Putamen (tissue), 1 donor: ENCODE results near the gene NDUFAF8.

ENCODE experiments used
- DNase-seq: peaks from one replicate; pipeline ENCODE4 v3.0.0-alpha.2; 2016; ENCODE audit warnings: low spot score

The NDUFAF8 gene

DNA sequence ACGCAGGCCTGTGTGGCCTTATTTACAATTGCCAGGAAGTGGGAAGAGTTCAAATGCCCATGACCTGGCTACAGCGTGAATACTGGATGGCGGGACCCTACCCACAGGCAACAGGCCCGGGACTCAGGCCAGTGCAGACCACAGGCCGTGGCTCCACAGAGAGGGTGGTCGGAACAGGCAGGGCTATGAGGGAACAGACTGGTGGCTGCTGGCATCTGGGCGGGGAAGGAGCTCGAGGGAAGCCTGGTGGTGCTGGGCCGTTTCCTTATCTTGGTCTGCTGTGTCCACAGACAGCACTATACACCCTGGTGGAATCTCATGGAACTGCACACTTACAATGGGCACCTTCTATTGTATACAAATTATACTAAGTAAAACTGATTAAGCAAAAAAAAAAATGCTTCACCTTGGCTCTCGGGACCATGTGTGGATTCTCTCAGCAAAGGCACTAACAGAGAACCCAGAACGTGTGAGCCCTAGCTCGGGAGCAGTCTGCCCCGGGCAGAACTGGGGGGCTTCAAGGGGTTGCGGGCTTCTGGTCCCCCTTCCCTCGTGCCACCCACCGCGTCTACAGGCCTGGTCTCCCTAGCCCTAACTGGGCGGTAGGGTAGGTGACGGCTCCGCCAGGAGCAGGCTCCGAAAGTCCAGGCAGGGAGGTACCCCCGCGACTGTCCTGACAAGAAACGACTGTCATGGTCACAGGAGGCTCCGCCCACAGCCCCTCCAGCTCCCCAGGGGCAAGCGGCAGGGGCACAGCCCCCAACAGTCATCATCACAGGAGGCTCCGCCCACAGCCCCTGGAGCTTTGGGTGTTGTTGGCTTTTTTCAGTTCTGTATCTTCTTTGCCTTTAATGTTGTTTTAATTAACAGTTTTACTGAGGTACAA lies 38.2 kb upstream of the NDUFAF8 start:
- peak; percentile 67 for DNase-seq

DNA sequence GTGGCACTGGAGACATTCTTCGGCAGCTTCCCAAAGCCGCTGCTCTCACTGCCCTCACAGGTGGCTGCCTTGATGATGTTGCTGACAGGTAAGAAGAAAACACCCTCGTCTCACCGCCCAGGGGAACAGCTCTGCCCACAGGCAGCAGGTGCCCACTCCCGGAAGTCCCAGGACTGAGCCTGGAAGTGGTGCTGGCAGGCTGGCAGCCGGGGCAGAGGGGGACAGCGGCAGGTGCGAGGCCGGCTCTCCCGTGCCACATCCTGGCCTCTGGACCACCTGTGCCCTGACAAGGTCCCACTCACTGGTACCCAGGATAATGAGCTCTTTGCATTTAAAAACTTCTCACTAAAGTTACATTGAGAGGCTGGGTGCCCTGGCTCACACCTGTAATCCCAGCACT lies 36.8 kb upstream of the NDUFAF8 start:
- no peak for DNase-seq

DNA sequence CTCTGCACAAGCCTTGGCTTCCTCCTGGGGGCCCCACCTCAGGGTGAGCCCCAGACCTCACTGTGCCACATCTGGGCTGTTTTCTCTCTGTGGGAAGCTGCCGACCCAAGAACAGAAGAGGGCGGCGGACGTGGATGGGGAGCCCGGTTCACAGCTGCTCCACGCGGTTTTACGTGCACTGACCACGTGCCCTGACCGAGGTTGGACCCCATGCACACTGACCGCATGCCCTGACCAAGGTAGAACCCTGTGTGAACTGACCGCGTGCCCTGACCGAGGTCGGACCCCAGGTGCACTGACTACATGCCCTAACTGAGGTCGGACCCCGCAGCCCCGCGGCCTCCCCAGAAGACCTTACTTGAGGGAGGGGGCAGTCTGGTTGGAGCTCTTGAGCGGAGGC lies 36.0 kb upstream of the NDUFAF8 start:
- no peak for DNase-seq

DNA sequence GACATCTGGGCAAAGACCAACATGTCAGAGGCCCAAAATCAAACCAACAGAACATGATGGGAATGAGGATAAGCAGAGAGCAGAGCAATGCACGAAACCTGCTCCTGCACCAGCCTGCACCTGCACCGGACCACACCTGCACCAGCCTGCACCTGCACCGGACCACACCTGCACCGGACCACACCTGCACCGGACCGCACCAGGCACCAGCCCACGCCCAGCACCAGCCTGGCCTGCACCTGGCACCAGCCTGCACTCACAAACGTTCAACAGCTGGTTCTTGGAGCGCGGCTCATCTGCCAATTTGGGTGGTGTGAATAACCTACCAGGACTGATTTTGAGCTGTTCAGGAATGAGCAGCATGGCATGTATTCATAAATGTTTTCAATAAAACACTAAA lies 34.5 kb upstream of the NDUFAF8 start:
- DNase-seq, result no peak

DNA sequence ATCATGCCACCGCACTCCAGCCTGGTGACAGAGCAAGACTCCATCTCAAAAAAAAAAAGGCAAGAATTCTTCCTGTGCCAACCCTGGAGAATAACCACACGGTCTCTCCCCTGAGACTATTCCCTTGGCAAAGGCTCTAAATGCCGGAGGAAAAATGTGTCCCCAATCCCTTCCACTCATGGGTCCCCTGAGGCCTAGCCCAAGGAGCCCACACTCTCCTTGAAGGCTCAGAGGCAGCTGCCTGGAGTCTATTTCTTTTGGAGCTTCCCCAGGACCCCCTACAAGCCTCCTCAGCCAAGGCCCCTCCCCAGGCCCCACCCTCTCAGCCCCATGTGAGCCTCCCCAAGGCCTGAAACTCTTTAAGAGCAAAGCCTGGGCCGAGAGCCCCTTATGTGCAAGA lies 33.0 kb upstream of the NDUFAF8 start:
- no peak for DNase-seq

DNA sequence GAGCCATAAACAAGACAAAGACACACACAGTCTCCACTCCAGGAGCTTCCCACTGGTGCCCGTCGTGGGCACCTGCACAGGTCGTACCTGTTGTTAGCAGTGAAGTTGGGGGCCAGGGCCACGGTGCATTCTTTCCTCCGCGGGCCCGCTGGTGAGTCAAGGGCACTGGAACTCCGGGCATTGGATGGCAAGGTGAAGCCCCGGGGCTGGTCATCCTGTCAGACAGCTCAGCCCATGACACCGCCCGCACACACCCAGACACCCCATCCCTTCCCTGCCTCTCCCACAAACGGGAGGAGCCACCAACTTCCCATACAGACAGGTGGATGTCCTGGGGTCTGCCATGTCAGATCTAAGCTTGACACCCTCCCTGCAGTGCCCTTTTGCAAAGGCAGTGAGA lies 32.5 kb upstream of the NDUFAF8 start:
- no peak for DNase-seq

DNA sequence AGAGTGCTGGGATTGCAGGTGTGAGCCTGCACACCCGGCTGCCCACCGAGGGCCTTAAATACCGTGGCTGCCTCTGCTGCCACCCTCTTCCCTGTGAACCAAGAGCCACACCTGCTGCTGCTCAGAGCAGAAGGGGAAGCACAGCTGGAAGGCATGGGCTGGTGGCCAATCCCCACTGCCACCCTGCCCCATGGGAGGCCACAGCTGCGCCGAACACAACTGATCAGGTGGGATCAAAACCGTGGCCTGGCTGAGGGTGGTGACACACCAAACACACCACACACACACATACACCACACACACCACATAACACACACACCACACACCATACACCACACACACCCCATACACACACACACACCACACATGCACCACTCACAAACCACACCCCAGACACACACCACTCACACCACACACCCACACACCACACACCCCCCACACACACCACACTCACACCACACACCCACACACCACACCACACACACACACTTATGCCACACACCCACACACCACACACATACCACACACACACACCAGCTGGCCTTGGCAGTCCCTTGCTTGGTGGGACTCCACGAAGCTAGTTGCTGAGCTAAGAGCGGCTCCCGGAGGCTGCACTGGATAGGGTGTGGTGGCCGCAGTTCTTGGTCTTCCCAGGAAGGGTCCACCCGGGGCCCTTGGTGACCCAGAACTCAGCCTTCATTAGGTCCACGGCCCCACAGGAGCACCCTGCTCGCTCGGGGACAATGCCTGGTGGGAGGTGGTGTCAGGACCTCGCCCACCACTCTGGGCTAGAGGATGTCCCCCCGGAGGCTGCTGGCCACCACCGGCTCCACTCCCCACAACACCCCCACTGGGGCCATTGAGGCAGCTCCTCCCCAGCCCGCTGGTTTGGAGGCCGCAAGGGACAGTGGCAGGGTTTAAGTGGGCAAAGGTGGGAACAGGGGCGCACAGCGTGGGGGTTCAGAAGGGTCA lies 31.2 kb upstream of the NDUFAF8 start:
- DNase-seq, result no peak

DNA sequence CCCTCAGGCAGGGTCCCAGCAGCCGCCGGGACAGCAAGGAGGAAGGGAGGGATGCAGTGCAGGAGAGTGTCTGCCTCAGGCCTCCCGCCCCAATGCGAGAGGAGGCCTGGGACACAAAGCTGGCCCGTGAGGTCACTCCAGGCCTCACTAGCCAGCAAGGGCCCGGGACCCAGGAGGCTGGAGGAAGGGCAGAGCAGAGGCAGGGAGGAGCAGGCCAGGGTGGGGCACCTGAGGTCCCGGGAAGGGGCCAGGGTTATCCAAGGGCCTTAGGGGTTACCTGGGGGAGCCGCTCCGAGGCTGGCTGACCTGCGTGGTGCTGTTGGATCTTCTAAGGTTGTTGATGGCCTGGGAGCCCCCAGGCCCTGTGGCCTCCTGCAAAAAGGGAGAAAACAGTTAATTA lies 30.5 kb upstream of the NDUFAF8 start:
- no peak for DNase-seq

DNA sequence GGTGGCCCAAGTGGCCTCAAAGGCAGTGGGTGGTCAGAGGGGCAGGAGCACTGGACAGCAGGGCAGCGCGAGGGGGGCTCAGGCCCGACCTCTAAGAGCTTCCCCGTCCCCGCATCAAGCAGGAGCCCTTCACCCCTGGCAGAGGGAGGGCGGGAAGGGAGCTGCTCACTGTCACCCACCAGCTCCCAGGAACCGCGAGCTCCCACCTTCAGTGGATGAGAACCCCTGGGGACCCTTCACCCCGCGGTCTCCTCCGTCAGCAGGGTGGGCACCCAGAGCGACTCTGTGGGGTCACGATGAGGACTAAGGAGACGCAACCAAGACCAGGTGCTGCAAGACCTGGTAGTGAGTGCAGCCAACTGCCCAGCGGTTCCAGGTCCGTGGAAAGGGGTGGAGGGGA lies 30.0 kb upstream of the NDUFAF8 start:
- no peak for DNase-seq

DNA sequence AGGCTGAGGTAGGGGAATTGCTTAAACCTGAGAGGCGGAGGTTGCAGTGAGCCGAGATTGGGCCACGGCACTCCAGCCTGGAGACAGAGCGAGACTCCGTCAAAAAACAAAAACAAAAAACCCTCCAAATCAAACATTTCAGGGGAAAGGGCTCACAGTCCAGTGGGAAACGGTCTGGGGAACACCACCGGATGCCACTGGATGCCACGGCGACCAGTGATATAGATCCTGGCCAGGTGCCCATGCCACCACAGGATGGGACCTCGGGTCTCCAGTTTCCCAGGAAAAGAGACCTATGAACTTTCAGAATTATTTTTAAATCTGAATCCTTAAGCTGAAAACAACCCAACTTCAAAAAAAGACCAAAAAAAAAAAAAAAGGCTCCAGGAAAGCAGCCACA lies 28.7 kb upstream of the NDUFAF8 start:
- DNase-seq, result no peak

DNA sequence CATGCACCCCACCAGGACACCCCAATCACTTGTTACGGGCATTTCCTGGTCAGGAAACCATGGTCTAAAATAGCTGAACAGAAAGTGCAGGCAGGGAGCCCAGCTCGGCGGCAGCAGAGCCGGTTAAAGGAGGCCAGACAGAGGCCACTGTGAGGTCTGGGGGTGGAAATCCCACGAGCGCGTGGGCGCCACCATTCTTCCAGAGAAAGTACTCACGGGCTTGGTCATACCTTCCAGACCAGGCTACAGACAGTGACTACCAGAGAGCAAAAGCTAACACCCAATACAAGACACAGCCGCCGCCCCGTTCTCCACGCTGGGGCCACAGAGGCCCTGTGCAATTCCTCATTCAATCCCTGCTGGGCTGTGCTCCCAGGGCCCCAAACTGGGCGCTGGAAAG lies 28.2 kb upstream of the NDUFAF8 start:
- DNase-seq, result no peak

DNA sequence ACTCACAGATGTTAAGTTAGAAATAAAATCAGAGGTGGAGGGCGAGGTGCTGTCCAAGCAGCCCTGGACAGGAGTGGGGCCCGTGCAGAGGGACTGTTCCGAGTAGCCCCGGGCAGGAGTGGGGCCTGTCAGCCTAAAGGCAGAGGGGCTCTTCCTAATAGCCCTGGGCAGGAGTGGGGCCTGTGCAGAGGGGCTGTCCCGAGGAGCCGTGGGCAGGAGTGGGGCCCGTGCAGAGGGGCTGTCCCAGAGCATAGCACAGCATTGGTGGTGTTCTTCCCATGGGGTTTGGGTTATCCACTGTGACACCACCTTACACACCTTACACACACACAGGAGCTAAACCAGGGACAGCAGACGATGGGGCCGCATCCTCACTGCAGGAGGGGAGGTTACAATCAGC lies 26.8 kb upstream of the NDUFAF8 start:
- DNase-seq, result no peak

DNA sequence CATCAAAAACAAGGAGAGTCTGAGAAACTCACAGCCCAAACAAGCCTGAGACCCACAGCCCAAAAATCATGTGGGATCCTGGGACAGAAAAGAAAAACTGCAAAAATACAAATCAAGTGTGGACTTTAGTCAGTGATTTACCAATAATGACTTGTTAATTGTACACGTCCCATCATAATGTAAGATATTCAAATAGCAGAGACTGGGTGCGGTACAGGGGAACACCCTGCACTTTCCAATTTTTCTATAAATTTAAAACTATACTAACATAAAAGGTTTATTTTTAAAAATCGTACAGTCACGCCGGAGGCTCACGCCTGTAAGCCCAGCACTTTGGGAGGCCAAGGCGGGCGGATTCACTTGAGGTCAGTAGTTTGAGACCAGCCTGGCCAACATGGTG lies 25.1 kb upstream of the NDUFAF8 start:
- no peak for DNase-seq

DNA sequence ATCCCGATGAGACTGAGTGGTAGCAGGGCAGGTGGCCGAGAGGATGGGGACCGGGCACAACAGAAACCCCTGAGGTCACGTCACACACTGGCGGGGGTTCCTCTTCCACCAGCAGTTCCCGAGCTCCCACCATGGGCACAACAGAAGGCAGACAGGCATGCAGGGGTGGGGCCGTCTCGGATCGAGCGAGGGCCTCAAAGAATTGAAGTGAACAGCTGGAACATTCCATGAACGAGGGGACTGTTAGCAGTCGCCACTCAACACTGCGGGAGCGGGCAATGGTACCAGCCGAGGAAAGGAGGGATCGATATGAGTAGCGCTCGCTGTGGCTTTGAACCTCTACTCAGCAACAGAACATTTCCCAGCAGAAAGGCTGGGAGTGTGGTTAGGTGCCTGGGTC lies 21.6 kb upstream of the NDUFAF8 start:
- DNase-seq, result no peak

DNA sequence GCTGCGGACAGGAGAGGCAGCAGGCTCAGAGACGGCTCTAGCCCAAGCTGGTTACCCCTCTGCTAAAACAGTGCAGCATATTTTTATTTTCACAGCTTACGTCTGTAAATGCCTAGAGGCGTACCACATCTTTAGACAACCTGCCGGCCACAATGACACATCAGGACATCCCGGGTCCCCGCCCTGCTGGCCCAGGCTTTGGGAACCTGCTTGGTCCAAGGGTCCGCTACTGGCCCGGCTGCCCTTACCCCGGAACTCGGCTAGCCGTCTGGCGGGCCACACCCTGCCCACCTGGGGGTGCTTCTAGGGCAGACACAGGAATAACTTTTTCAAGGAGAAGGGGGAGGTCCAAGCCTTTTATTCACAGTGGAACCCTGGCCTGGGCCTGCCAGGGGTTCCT lies 20.7 kb upstream of the NDUFAF8 start:
- DNase-seq, result no peak

DNA sequence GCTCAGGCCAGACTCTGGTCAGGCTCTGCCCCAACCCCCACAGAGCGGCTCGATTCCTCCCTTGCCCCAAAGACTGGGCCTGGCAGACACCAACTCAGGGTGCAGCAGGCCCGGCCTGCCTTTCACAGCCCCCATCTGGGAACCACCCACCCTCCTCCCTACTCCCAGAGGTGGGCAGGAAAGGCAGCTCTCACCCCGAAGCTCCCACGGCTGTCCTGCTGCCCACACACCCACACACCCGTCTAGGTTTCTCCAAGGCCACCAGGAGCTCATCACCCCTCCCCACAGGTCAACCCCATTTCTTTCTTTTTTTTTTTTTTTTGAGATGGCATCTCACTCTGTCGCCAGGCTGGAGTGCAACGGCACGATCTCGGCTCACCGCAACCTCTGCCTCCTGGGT lies 20.1 kb upstream of the NDUFAF8 start:
- no peak for DNase-seq

DNA sequence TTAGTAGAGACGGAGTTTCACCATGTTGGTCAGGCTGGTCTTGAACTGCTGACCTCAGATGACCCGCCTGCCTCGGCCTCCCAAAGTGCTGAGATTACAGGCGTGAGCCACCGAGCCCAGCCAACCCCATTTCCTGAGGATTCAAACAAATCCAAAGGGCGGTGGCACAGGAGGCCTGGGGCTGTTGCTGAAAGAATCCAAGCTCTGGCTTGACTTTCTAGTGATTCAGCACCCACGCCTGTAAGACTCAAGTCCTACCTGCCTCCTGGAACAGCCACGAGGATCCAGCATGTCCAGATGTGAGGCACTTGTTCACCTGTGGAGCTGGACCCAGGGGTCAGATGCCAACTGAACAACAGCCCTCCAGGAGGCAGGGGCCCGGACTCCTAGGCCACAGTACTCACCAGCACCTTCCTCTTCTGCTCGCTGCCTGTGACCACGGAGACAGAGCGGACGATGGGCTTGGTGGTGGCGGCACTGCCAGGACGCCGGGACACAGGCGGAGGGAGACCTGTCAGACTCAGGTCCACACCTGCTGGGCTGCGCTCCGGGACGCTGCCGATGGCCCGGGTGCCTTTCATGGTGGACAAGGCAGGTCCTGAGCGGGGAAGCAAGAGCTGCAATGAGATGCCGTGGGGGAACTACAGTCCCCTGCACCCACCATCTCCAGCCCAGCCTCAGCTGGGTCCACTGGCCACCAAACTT lies 19.5 kb upstream of the NDUFAF8 start:
- no peak for DNase-seq

DNA sequence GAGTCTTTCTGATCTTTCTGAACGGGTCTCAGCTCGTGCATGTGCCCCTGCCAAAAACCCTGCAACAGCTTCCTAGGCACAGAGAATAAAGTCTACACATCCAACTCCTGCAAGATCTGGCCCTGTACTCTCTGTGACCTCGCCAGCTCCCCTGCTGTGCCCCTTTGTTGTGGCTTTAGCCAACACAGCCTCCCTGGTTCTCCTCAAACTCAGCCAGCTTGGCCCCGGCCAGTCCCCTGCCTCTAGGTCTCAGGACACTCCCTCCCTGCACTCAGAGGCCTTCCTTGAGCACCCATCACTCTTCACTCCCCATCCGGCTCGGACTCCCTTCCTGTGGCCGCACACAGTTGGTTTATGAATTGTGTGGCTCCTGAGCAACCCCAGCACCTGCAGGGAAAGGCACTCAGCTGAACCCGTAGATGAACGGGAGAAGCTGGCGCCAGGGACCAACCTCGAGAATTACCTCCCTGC lies 17.7 kb upstream of the NDUFAF8 start:
- no peak for DNase-seq

DNA sequence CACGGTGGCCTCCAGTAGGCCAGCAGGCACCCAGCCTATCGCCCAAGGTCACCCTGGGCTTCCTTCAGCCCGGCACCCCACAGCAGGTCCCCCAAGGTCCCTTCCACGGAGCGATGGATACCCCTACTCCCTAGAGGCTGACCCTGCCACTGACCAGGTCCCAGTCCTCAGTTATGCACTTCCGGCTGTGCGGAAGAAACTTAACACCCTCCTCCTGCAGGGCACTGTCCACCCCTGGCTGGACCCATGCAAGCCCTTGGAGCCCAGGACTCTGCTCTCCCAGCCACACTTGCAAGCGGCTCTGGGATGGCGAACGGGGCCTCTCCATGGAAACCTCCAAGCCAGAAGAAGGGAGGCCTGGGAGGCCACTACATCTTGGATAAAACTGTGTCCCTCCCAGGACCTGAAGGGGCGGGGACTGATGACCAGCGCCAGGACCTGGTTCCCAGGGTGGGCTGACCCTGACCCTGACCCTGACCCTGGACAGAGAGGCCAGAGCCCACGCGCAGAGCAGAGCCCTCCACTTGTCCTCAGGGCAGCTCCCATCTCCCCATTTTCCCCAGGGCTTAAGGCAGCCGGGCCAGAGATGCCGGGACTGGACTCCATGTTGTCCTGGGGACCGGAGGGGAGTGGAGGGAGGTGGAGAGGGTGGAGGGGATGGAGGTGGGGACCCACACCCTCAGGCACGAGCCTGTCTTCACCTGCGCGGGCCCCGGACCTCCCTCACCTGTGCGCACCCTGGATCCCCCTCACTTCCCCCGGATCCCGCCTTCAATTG lies 17.1 kb upstream of the NDUFAF8 start:
- no peak for DNase-seq

DNA sequence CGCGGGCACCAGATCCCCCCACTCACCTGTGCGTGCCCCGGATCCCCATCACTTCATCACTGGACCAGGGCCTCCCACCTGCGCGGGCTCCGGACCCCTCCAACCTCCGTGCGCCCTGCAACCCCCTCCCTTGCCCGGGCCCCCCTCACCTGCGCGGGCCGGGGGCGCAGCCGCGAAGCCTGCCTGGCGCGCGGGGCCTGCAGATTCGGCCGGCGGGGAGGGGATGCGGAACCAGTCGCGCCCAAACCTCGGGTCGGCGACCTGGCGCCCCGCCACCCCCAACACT lies 16.6 kb upstream of the NDUFAF8 start:
- DNase-seq, result no peak

DNA sequence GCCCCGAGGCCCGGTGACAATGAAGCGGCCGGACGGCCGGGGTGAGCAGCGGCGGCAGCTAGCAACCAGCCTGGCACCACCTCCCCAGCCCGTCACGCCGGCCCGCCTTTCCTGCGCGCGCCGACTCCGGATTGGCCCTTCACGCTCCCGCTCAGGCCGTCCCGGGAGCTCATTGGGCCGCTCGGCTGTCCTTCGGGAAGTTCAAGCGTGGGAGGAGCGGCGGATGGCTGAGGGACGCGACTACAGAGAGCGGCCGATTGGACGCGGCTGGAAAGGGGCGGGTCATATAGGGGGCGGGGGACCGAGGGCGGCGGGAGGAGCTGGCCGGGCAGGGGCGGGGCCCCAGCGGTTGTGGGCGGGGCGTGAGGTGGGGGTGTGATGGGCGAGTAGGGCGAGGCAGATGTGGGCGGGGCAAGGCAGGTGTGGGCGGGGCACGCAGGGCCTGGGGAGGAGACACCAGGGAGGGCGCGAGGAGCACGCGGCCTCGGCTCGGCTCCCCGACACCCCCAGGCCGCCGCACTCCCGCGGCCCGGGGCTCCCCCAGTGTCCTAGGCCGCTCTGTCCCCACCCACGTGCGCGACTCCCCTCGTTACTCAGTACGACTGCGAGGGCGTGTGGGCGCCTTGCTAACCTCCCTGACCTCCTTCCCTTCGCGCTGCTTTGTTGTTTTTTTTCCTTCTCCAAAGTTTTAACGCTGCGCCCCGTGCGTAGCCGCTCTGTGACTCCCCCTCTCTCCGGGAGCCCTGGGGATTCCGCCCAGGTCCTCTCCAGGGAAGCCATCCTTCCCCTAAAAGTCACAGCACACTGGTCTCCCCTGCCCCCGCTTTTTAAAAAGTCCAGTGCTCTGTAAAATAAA lies 16.0 kb upstream of the NDUFAF8 start, which contains the start of gene CEP131:
Gene CEP131, minus strand, starts transcription at position 60 of the 856 bp plus-strand sequence. CDS start 2,909 bp downstream, outside the sequence.
- DNase-seq, result peak; percentile 98
